ENCODE results near the gene CAPN14. TPM values are rescaled to one million over a fixed set of nuclear protein-coding genes. Genes with fewer than 3 reads are reported as not detected.

Gene CAPN14
- total and polyA plus RNA-seq, 2 of the 4 experiments (the other 2 are of a cell fraction): under 0.01 to 0.09 TPM

DNA sequence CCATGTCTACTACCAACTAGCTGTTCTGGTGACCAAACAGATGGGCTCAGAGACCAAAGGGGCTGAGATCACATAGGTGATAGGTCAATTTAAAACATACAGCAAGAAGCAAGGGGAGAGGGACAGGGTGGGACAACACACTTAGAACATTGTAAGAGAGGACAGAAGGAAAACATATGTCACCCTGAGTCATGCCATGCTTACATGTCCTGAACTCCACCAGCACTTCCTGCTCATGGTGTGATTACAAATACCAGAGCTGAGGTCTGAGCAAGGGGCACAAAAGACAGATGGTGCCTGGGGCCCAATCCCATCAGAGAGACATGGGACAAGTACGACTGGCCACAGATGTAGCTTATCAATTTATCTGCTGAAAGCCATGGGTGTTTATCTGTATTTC, 50.4 kb downstream of the CAPN14 start:
- no peaks in the 10 kb centered on the region for H3K9me3 ChIP-seq (ENCODE audit: control insufficient read depth, insufficient read depth, low read length)
- no peak for DNase-seq
- no CpG with 5 or more reads among the region's 1 CpG for WGBS, 2 experiments (ENCODE audit: extremely low coverage in 2 of 2, insufficient read length in 1 of 2)

More for the DNA sequence above, 50.4 kb downstream of the CAPN14 start:
- Histone ChIP-seq H3K4ac (ENCODE audit: low read depth, low read length) (no peak overlapping the region), H3K79me1 (ENCODE audit: low read depth in 1 of 2, low read length in 2 of 2) (no peaks in the 10 kb centered on the region), H4K91ac (ENCODE audit: insufficient read depth, low read depth, low read length) (no peak overlapping the region), H2BK15ac (ENCODE audit: low read depth, low read length) (no peak overlapping the region), H2AFZ (replicated peaks; ENCODE audit: low read length, poor library complexity) (no peak overlapping the region), H2AK9ac (replicated peaks; ENCODE audit: low read depth, low read length, poor library complexity) (no peak overlapping the region), H4K8ac (ENCODE audit: low read depth in 2 of 2, low read length in 2 of 2) (no peak overlapping the region), H3K36me3 (ENCODE audit: control insufficient read depth, insufficient read depth, low read length) (no peaks in the 10 kb centered on the region), H2AK5ac (ENCODE audit: low read depth, low read length) (no peak overlapping the region), H3K56ac (ENCODE audit: extremely low read depth, insufficient read depth, low read length) (no peak overlapping the region), H4K20me1 (ENCODE audit: insufficient read depth, low read length) (no peaks in the 10 kb centered on the region), H3K27me3 (ENCODE audit: control insufficient read depth, insufficient read depth, low read length) (peaks cover 5% of the 10 kb centered on the region), H2BK20ac (ENCODE audit: low read depth, low read length) (no peak overlapping the region), H3K23ac (ENCODE audit: low read depth, low read length) (no peak overlapping the region), H3K18ac (ENCODE audit: low read depth, low read length) (no peak overlapping the region), H2BK120ac (ENCODE audit: low read depth, low read length) (no peak overlapping the region), H4K5ac (ENCODE audit: low read depth, low read length) (no peak overlapping the region), H3K27ac (ENCODE audit: insufficient read depth, low read length) (no peak overlapping the region), H3K4me1 (ENCODE audit: control insufficient read depth, insufficient read depth, low read length) (no peaks in the 10 kb centered on the region), H3K9ac (ENCODE audit: low read depth, low read length) (no peak overlapping the region), H3K4me2 (ENCODE audit: low read depth, low read length) (no peak overlapping the region), H3K4me3 (ENCODE audit: insufficient read depth, low read depth, low read length) (no peak overlapping the region), H2BK5ac (ENCODE audit: low read depth, low read length, poor library complexity, severe bottlenecking) (no peak overlapping the region), H3K14ac (replicated peaks; ENCODE audit: low read depth, low read length) (no peak overlapping the region), H3K9me1 (ENCODE audit: insufficient read depth, low read length) (no peaks in the 10 kb centered on the region)
- no peak for ATAC-seq (ENCODE audit: low read depth)
- TF ChIP-seq RAD21 (IDR thresholded peaks at IDR 0.05; ENCODE audit: low read length) (no peak), RFX5 (IDR thresholded peaks at IDR 0.05; ENCODE audit: low read depth, low read length) (no peak), NFE2L2 (IDR thresholded peaks at IDR 0.05; ENCODE audit: low read depth, low read length) (no peak), POLR2A (IDR thresholded peaks at IDR 0.05; ENCODE audit: low read depth, low read length) (no peak)
- TF ChIP-seq, protein P1, sequence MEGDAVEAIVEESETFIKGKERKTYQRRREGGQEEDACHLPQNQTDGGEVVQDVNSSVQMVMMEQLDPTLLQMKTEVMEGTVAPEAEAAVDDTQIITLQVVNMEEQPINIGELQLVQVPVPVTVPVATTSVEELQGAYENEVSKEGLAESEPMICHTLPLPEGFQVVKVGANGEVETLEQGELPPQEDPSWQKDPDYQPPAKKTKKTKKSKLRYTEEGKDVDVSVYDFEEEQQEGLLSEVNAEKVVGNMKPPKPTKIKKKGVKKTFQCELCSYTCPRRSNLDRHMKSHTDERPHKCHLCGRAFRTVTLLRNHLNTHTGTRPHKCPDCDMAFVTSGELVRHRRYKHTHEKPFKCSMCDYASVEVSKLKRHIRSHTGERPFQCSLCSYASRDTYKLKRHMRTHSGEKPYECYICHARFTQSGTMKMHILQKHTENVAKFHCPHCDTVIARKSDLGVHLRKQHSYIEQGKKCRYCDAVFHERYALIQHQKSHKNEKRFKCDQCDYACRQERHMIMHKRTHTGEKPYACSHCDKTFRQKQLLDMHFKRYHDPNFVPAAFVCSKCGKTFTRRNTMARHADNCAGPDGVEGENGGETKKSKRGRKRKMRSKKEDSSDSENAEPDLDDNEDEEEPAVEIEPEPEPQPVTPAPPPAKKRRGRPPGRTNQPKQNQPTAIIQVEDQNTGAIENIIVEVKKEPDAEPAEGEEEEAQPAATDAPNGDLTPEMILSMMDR (conservative IDR thresholded peaks at IDR 0.05; ENCODE audit: low read depth, low read length): no peak
- intact Hi-C loops (cut with micrococcal nuclease): no loop called here
- ChIA-PET CTCF (no interaction called here), POLR2A (ENCODE audit: unreplicated experiment) (no interaction called here)
- dilution Hi-C loops (cut with HindIII; ENCODE audit: low sequenced_read_pairs, unreplicated experiment): no loop called here
- in situ Hi-C loops (cut with MboI; ENCODE audit: low sequenced_read_pairs): loop anchor here (25.0 kb wide), 1 partner anchor 1005 kb away; no protein-coding TSS in a partner anchor
- no TSS peak for BruUV-seq (replicated peaks)
